GM18498 (cell line): Measurements from ENCODE around the gene ACTR1A.
"Not testable (repeated sequence)": the region's sequence is repeated elsewhere in the genome, so short reads cannot be mapped to it uniquely, and the experiment has no call there.

Experiments used
- ATAC-seq: cut with Tn5 transposase; IDR thresholded peaks from one replicate; pipeline ENCODE4 v1.9.1; 2021; ENCODE audit warnings: mild to moderate bottlenecking, moderate library complexity; ENCODE audit not compliant: unreplicated experiment

Gene ACTR1A

GRCh38 chr10:102515724-102516123, 13.2 kb upstream of the ACTR1A start:
- no peak for ATAC-seq

- ATAC-seq = no peak
These were observed 12.2 kb upstream of the ACTR1A start for GRCh38 chr10:102514487-102515311.

GRCh38 chr10:102511583-102512274, 9.2 kb upstream of the ACTR1A start:
- ATAC-seq = peak; percentile 85

GRCh38 chr10:102509387-102509786, 6.9 kb upstream of the ACTR1A start:
- ATAC-seq = no peak

GRCh38 chr10:102508506-102508905, 6.0 kb upstream of the ACTR1A start:
- no peak for ATAC-seq

- ATAC-seq = no peak
These were observed 5.0 kb upstream of the ACTR1A start for GRCh38 chr10:102507521-102507920.

- no peak for ATAC-seq
These were observed 3.1 kb upstream of the ACTR1A start for GRCh38 chr10:102505462-102506115.

- no peak for ATAC-seq
These were observed 2.4 kb upstream of the ACTR1A start for GRCh38 chr10:102504976-102505300.

- no peak for ATAC-seq
These were observed 1.9 kb upstream of the ACTR1A start for GRCh38 chr10:102504179-102504975.

- ATAC-seq = peak; percentile 63
These were observed 1.0 kb upstream of the ACTR1A start, which contains the start of gene SUFU for GRCh38 chr10:102503264-102504178. Gene SUFU, plus strand, starts transcription at chr10:102503972. Its CDS starts 181 bp downstream, at chr10:102504153.

- peak; percentile 74 for ATAC-seq
These were observed 529 bp downstream of the ACTR1A start for GRCh38 chr10:102502029-102502336.

- no peak for ATAC-seq
These were observed 1.1 kb downstream of the ACTR1A start for GRCh38 chr10:102501201-102502028.

- not testable (repeated sequence) for ATAC-seq
These were observed 1.8 kb downstream of the ACTR1A start for GRCh38 chr10:102500686-102501085.

- no peak for ATAC-seq
These were observed 3.2 kb downstream of the ACTR1A start for GRCh38 chr10:102499356-102499755.

- ATAC-seq = no peak
These were observed 5.0 kb downstream of the ACTR1A start for GRCh38 chr10:102497545-102497944.

- no peak for ATAC-seq
These were observed 8.7 kb downstream of the ACTR1A start for GRCh38 chr10:102493771-102494170.

- ATAC-seq = no peak
These were observed 9.5 kb downstream of the ACTR1A start for GRCh38 chr10:102492983-102493382.

GRCh38 chr10:102492344-102492939, 10.1 kb downstream of the ACTR1A start:
- ATAC-seq = no peak

- ATAC-seq = no peak
These were observed 11.4 kb downstream of the ACTR1A start for GRCh38 chr10:102491136-102491535.
